K562 (cell line): ENCODE measurements around the gene WDR83. TPM values are rescaled to one million over a fixed set of nuclear protein-coding genes. Genes with fewer than 3 reads are reported as not detected.
A peak's percentile ranks its signal among the peaks of the same experiment; 100 is the strongest.

ENCODE experiments used
- BMI1 ChIP-seq: fragments of 150-350 bp; IDR thresholded peaks from 2 replicates; pipeline ENCODE4 v1.6.1; 2014; ENCODE audit warnings: low read length
- HNRNPL ChIP-seq: fragments of 200-400 bp; formaldehyde crosslinking; IDR thresholded peaks from 2 replicates; pipeline ENCODE4 v1.6.1; 2017; ENCODE audit warnings: low read depth, mild to moderate bottlenecking, low read length
- NEUROD1 ChIP-seq: fragments of 150-350 bp; IDR thresholded peaks from 2 replicates; pipeline ENCODE4 v1.6.1; 2014; ENCODE audit warnings: borderline replicate concordance, low read length, low read depth; ENCODE audit not compliant: partially characterized antibody
- NR2F6 ChIP-seq: fragments of 450-650 bp; formaldehyde crosslinking; IDR thresholded peaks from 2 replicates; pipeline ENCODE4 v1.4.0; 2020; ENCODE audit warnings: mild to moderate bottlenecking
- PKNOX1 ChIP-seq: fragments of 450-650 bp; IDR thresholded peaks from 2 replicates; pipeline ENCODE4 v1.6.1; 2016
- POLR2AphosphoS5 ChIP-seq: IDR thresholded peaks from 2 replicates; pipeline ENCODE4 v1.6.1; 2011; ENCODE audit warnings: mild to moderate bottlenecking, low read depth, low read length, moderate library complexity; ENCODE audit not compliant: control insufficient read depth, insufficient read depth
- PURB ChIP-seq: sonication (generic); formaldehyde crosslinking; IDR thresholded peaks from 2 replicates; pipeline ENCODE4 v1.9.0; 2021; ENCODE audit warnings: low read depth, mild to moderate bottlenecking, missing genetic modification reagents
- SAP30 ChIP-seq: fragments of 200-600 bp; sonication (generic); IDR thresholded peaks from 2 replicates; pipeline ENCODE4 v1.6.1; 2012; ENCODE audit warnings: borderline replicate concordance, low read depth, mild to moderate bottlenecking, moderate library complexity, low read length, control low read depth, inconsistent platforms; ENCODE audit not compliant: insufficient read depth, poor library complexity, severe bottlenecking
- TAL1 ChIP-seq: fragments of 450-650 bp; IDR thresholded peaks from 2 replicates; pipeline ENCODE4 v1.6.1; 2016; ENCODE audit warnings: mild to moderate bottlenecking
- ZHX1 ChIP-seq: fragments of 150-350 bp; conservative IDR thresholded peaks from 2 replicates; pipeline ENCODE4 v1.6.1; 2014; ENCODE audit warnings: low read length
- ZNF146 ChIP-seq: IDR thresholded peaks from one replicate; pipeline ENCODE4 v1.6.1; 2018; ENCODE audit warnings: missing compliant biosample characterization; ENCODE audit not compliant: unreplicated experiment
- ZNF551 ChIP-seq: fragments of 250-450 bp; sonication (Bioruptor Pico); IDR thresholded peaks from 2 replicates; pipeline ENCODE4 v1.5.0; 2021; ENCODE audit warnings: mild to moderate bottlenecking, moderate library complexity
- polyA plus RNA-seq, 8 experiments: library from polyadenylated mRNA; depleted of rRNA in 4 of 8; stranded (reverse) in 5 of 8; unstranded in 3 of 8; fragments of >200 nt; fragmentation: Nextera tagmentation in 2 of 8; fragmentation: Illumina TruSeq in 1 of 8; extraction: Ambion mirVana in 2 of 8; extraction: Trizol in 1 of 8; gene quantifications; 2 replicates each; pipeline versions ENCODE4 v1.2.1 to v1.2.3, GENCODE V29; 2011 to 2014; ENCODE audit warnings: inconsistent platforms in 1 of 8, missing spikeins in 1 of 8
- total RNA-seq, 7 experiments: library from RNA; depleted of rRNA in 6 of 7; stranded (reverse); fragments of >200 nt in 6 of 7; fragmentation: Illumina TruSeq in 2 of 7; extraction: Trizol in 2 of 7; gene quantifications; 2 replicates each; pipeline versions ENCODE4 v1.2.1 to v1.2.3, GENCODE V29; 2011 to 2021; ENCODE audit warnings: low replicate concordance in 1 of 7
- TF ChIP-seq, protein P1 (sequence below): fragments of 250-450 bp; sonication (Bioruptor Pico); IDR thresholded peaks from 2 replicates; pipeline ENCODE4 v1.8.0; 2021; ENCODE audit warnings: moderate library complexity, mild to moderate bottlenecking, inconsistent platforms
- TF ChIP-seq, protein P2 (sequence below): sonication (generic); formaldehyde crosslinking; IDR thresholded peaks from 2 replicates; pipeline ENCODE4 v1.8.0; 2022; ENCODE audit warnings: mild to moderate bottlenecking, missing genetic modification reagents

The WDR83 gene
- total and polyA plus RNA-seq, 9 of the 15 experiments (the other 6 are each of a cell fraction or from before 2014, with no cell fraction given) = 0.52 to 21.3 (median 4.2) TPM

GRCh38 chr19:12723641-12724426 is 57.2 kb downstream of the WDR83 start, which contains the start of gene TNPO2 (continued):
- TF ChIP-seq ZHX1 (no peak), PKNOX1 (no peak), HNRNPL (no peak), TAL1 (no peak), BMI1 (no peak), ZNF146 (CRISPR knock-in tag) (no peak), NR2F6 (CRISPR knock-in tag) (no peak), POLR2AphosphoS5 (peak; percentile 80), PURB (no peak), SAP30 (peak; percentile 96), ZNF551 (no peak), NEUROD1 (peak; percentile 26)
- TF ChIP-seq, protein P1, sequence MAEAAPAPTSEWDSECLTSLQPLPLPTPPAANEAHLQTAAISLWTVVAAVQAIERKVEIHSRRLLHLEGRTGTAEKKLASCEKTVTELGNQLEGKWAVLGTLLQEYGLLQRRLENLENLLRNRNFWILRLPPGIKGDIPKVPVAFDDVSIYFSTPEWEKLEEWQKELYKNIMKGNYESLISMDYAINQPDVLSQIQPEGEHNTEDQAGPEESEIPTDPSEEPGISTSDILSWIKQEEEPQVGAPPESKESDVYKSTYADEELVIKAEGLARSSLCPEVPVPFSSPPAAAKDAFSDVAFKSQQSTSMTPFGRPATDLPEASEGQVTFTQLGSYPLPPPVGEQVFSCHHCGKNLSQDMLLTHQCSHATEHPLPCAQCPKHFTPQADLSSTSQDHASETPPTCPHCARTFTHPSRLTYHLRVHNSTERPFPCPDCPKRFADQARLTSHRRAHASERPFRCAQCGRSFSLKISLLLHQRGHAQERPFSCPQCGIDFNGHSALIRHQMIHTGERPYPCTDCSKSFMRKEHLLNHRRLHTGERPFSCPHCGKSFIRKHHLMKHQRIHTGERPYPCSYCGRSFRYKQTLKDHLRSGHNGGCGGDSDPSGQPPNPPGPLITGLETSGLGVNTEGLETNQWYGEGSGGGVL (CRISPR knock-in tag) = no peak
- TF ChIP-seq, protein P2, sequence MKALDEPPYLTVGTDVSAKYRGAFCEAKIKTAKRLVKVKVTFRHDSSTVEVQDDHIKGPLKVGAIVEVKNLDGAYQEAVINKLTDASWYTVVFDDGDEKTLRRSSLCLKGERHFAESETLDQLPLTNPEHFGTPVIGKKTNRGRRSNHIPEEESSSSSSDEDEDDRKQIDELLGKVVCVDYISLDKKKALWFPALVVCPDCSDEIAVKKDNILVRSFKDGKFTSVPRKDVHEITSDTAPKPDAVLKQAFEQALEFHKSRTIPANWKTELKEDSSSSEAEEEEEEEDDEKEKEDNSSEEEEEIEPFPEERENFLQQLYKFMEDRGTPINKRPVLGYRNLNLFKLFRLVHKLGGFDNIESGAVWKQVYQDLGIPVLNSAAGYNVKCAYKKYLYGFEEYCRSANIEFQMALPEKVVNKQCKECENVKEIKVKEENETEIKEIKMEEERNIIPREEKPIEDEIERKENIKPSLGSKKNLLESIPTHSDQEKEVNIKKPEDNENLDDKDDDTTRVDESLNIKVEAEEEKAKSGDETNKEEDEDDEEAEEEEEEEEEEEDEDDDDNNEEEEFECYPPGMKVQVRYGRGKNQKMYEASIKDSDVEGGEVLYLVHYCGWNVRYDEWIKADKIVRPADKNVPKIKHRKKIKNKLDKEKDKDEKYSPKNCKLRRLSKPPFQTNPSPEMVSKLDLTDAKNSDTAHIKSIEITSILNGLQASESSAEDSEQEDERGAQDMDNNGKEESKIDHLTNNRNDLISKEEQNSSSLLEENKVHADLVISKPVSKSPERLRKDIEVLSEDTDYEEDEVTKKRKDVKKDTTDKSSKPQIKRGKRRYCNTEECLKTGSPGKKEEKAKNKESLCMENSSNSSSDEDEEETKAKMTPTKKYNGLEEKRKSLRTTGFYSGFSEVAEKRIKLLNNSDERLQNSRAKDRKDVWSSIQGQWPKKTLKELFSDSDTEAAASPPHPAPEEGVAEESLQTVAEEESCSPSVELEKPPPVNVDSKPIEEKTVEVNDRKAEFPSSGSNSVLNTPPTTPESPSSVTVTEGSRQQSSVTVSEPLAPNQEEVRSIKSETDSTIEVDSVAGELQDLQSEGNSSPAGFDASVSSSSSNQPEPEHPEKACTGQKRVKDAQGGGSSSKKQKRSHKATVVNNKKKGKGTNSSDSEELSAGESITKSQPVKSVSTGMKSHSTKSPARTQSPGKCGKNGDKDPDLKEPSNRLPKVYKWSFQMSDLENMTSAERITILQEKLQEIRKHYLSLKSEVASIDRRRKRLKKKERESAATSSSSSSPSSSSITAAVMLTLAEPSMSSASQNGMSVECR (CRISPR knock-in tag) = peak; percentile 88
